K562 (cell line): ENCODE results near the gene THAP11.

Source experiments
- CTCF ChIP-seq, 3 experiments: IDR thresholded peaks in 2 of 3; conservative IDR thresholded peaks in 1 of 3; 2 replicates each; pipeline ENCODE4 v1.5.1; 2011 to 2012; ENCODE audit warnings: low read length in 3 of 3, mild to moderate bottlenecking in 3 of 3, control low read depth in 2 of 3, improper control_type of control experiment in 1 of 3, inconsistent platforms in 1 of 3, low read depth in 1 of 3, mixed read lengths in 1 of 3, moderate library complexity in 1 of 3; ENCODE audit not compliant: insufficient read depth in 2 of 3
- RERE ChIP-seq: sonication (generic); formaldehyde crosslinking; IDR thresholded peaks from 2 replicates; pipeline ENCODE4 v1.8.0; 2023; ENCODE audit warnings: missing genetic modification reagents, mild to moderate bottlenecking, borderline replicate concordance

GRCh38 chr16:67820608-67821259 is 21.4 kb upstream of the THAP11 start:
- TF ChIP-seq CTCF (IDR thresholded peaks at IDR 0.05 in 2 of 3, conservative IDR thresholded peaks at IDR 0.05 in 1 of 3; ENCODE audit: insufficient read depth in 2 of 3, low read depth in 1 of 3, low read length in 3 of 3) (no peak), RERE (no peak)
